IPS DF 6.9 (cell line): ENCODE data around the gene NUP62CL.

Source experiments
- DNase-seq: peaks from one replicate; pipeline ENCODE4 v3.0.0-alpha.2; 2013; ENCODE audit warnings: low read depth, low spot score
- H3K27ac ChIP-seq: one replicate; pipeline ENCODE4 v1.5.1; 2013; ENCODE audit warnings: low read length, control low read depth
- H3K27me3 ChIP-seq: 2 replicates; pipeline ENCODE4 v1.6.1; 2013; ENCODE audit warnings: mild to moderate bottlenecking, low read length; ENCODE audit not compliant: control insufficient read depth, insufficient read depth
- H3K36me3 ChIP-seq: 2 replicates; pipeline ENCODE4 v1.6.1; 2013; ENCODE audit warnings: low read length; ENCODE audit not compliant: control insufficient read depth, insufficient read depth
- H3K4me1 ChIP-seq: 2 replicates; pipeline ENCODE4 v1.6.1; 2013; ENCODE audit warnings: low read length; ENCODE audit not compliant: control insufficient read depth, insufficient read depth
- H3K4me3 ChIP-seq: 2 replicates; pipeline ENCODE4 v1.5.1; 2013; ENCODE audit warnings: mild to moderate bottlenecking, low read length
- H3K9me3 ChIP-seq: 2 replicates; pipeline ENCODE4 v1.6.1; 2013; ENCODE audit warnings: low read length, inconsistent platforms; ENCODE audit not compliant: control insufficient read depth, insufficient read depth
- WGBS: extraction: QIAGEN DNeasy Blood & Tissue Kit; methylation state at CpG from one replicate; pipeline ENCODE4 v1.1.7; 2013; ENCODE audit warnings: mixed read lengths, missing lambda C conversion rate; ENCODE audit not compliant: insufficient read length, insufficient coverage; 5-methylcytosine and 5-hydroxymethylcytosine counted together

Gene NUP62CL

GRCh38 chrX:107205770-107206696 lies at the start of gene NUP62CL, which contains the start of gene DNAAF6:
NUP62CL (minus strand) TSS chrX:107206433; CDS start chrX:107175146, 31,287 bp downstream.
DNAAF6 (plus strand) TSS chrX:107206611; CDS start chrX:107212876, 6,265 bp downstream.
- peak; percentile 64 for DNase-seq
- Histone ChIP-seq H3K9me3 (no peaks in the 10 kb centered on the region), H3K36me3 (no peaks in the 10 kb centered on the region), H3K4me3 (peak within 1 kb of the TSS; percentile 89), H3K27me3 (no peaks in the 10 kb centered on the region), H3K27ac (no peak within 1 kb of the TSS), H3K4me1 (no peaks in the 10 kb centered on the region; the same call in 1 of the 2 replicates)
- no CpG with 5 or more reads among the region's 66 CpGs for WGBS

- Histone ChIP-seq H3K27me3 (no peaks in the 10 kb centered on the region), H3K4me3 (no peak overlapping the region), H3K27ac (no peak overlapping the region), H3K36me3 (no peaks in the 10 kb centered on the region), H3K4me1 (no peaks in the 10 kb centered on the region), H3K9me3 (no peaks in the 10 kb centered on the region)
- no CpG with 5 or more reads among the region's 2 CpGs for WGBS
- DNase-seq: no peak
Observed at GRCh38 chrX:107228486-107228819, 22.2 kb upstream of the NUP62CL start.

GRCh38 chrX:107227780-107228485 lies 21.7 kb upstream of the NUP62CL start:
- Histone ChIP-seq H3K9me3 (no peaks in the 10 kb centered on the region), H3K27ac (no peak overlapping the region), H3K27me3 (no peaks in the 10 kb centered on the region), H3K36me3 (no peaks in the 10 kb centered on the region), H3K4me3 (no peak overlapping the region), H3K4me1 (no peaks in the 10 kb centered on the region)
- no CpG with 5 or more reads among the region's 2 CpGs for WGBS
- DNase-seq: no peak

GRCh38 chrX:107226757-107227156 lies 20.5 kb upstream of the NUP62CL start:
- Histone ChIP-seq H3K4me3 (no peak overlapping the region), H3K27ac (no peak overlapping the region), H3K9me3 (no peaks in the 10 kb centered on the region), H3K36me3 (no peaks in the 10 kb centered on the region), H3K27me3 (no peaks in the 10 kb centered on the region), H3K4me1 (no peaks in the 10 kb centered on the region)
- DNase-seq: no peak
- no CpG with 5 or more reads among the region's 1 CpG for WGBS

- Histone ChIP-seq H3K36me3 (no peaks in the 10 kb centered on the region), H3K27me3 (no peaks in the 10 kb centered on the region), H3K27ac (no peak overlapping the region), H3K4me3 (no peak overlapping the region), H3K4me1 (no peaks in the 10 kb centered on the region), H3K9me3 (no peaks in the 10 kb centered on the region)
- no CpG with 5 or more reads among the region's 1 CpG for WGBS
- DNase-seq: no peak
Observed at GRCh38 chrX:107213477-107213876, 7.2 kb upstream of the NUP62CL start.

GRCh38 chrX:107207943-107208342 lies 1.7 kb upstream of the NUP62CL start:
- H3K27me3 ChIP-seq: no peaks in the 10 kb centered on the region
- DNase-seq: no peak
- no peaks in the 10 kb centered on the region for H3K36me3 ChIP-seq
- no CpG with 5 or more reads among the region's 9 CpGs for WGBS
- H3K27ac ChIP-seq: no peak overlapping the region
- no peak overlapping the region for H3K4me3 ChIP-seq
- H3K4me1 ChIP-seq: no peaks in the 10 kb centered on the region; the same call in 1 of the 2 replicates
- H3K9me3 ChIP-seq: no peaks in the 10 kb centered on the region

GRCh38 chrX:107207089-107207488 lies 856 bp upstream of the NUP62CL start:
- H3K27ac ChIP-seq: no peak overlapping the region
- H3K9me3 ChIP-seq: no peaks in the 10 kb centered on the region
- WGBS: no CpG with 5 or more reads among the region's 7 CpGs
- no peak overlapping the region for H3K4me3 ChIP-seq
- no peak for DNase-seq
- H3K4me1 ChIP-seq: no peaks in the 10 kb centered on the region; the same call in 1 of the 2 replicates
- H3K36me3 ChIP-seq: no peaks in the 10 kb centered on the region
- no peaks in the 10 kb centered on the region for H3K27me3 ChIP-seq

GRCh38 chrX:107206697-107207065 lies 448 bp upstream of the NUP62CL start:
- Histone ChIP-seq H3K36me3 (no peaks in the 10 kb centered on the region), H3K27me3 (no peaks in the 10 kb centered on the region), H3K27ac (no peak overlapping the region), H3K9me3 (no peaks in the 10 kb centered on the region), H3K4me1 (no peaks in the 10 kb centered on the region; the same call in 1 of the 2 replicates), H3K4me3 (no peak overlapping the region)
- DNase-seq: no peak
- no CpG with 5 or more reads among the region's 9 CpGs for WGBS

- no peaks in the 10 kb centered on the region for H3K9me3 ChIP-seq
- no peak for DNase-seq
- no peaks in the 10 kb centered on the region for H3K27me3 ChIP-seq
- WGBS: no CpG with 5 or more reads among the region's 6 CpGs
- H3K4me3 ChIP-seq: no peak overlapping the region
- no peaks in the 10 kb centered on the region; the same call in 1 of the 2 replicates for H3K4me1 ChIP-seq
- H3K36me3 ChIP-seq: no peaks in the 10 kb centered on the region
- no peak overlapping the region for H3K27ac ChIP-seq
Observed at GRCh38 chrX:107204068-107204605, 2.1 kb downstream of the NUP62CL start.

GRCh38 chrX:107199491-107199890 lies 6.7 kb downstream of the NUP62CL start:
- Histone ChIP-seq H3K36me3 (no peaks in the 10 kb centered on the region), H3K27ac (no peak overlapping the region), H3K4me3 (no peak overlapping the region), H3K9me3 (no peaks in the 10 kb centered on the region), H3K4me1 (no peaks in the 10 kb centered on the region), H3K27me3 (no peaks in the 10 kb centered on the region)
- WGBS: no CpG with 5 or more reads among the region's 3 CpGs
- no peak for DNase-seq
